Endothelial cell of umbilical vein (primary cell): Measurements from ENCODE around the gene KL. TPM values are rescaled to one million over a fixed set of nuclear protein-coding genes. Genes with fewer than 3 reads are reported as not detected.

Experiments used
- Bru-seq: library from RNA; stranded (reverse); fragments of 400-500 nt; gene quantifications from one replicate; lab custom pipeline; 2021; lab: Mats Ljungman, UMichigan
- BruChase-seq, 2 experiments: library from RNA; stranded (reverse); fragments of 400-500 nt; gene quantifications; one replicate each; lab custom pipeline; 2021; lab: Mats Ljungman, UMichigan
- BruUV-seq: library from RNA; stranded (reverse); fragments of 400-500 nt; replicated peaks from 2 replicates; lab custom pipeline; 2021; lab: Mats Ljungman, UMichigan
- CTCF ChIA-PET: fragments of 300-600, 350-600 bp; sonication (Branson Sonifier 250); formaldehyde crosslinking; loops from one replicate; lab custom pipeline; 2021; ENCODE audit warnings: antibody characterized with exemption, inconsistent platforms; lab: Charles Lee
- POLR2A ChIA-PET: fragments of 300-600, 350-600 bp; sonication (Branson Sonifier 250); formaldehyde crosslinking; loops from one replicate; lab custom pipeline; 2021; ENCODE audit warnings: antibody characterized with exemption, inconsistent platforms; lab: Charles Lee
- DNase-seq: peaks from one replicate; pipeline ENCODE4 v3.0.0-alpha.2; 2011; ENCODE audit warnings: low read depth, low spot score
- FAIRE-seq: peaks from 2 replicates; lab custom pipeline; 2011; peaks lifted over from hg19 to GRCh38; lab: Jason Lieb, UNC
- H2AFZ ChIP-seq: 2 replicates; pipeline ENCODE4 v1.6.0; 2012; ENCODE audit warnings: low read depth, low read length, control low read depth, inconsistent platforms
- H3K27ac ChIP-seq: 2 replicates; pipeline ENCODE4 v1.5.1; 2011; ENCODE audit warnings: low read depth, mild to moderate bottlenecking, control low read depth, low read length, moderate library complexity; ENCODE audit not compliant: insufficient read depth
- H3K27me3 ChIP-seq, 2 experiments: 2 replicates each; pipeline versions ENCODE4 v1.6.0 to v1.6.1; 2011; ENCODE audit warnings: low read length in 2 of 2, mixed read lengths in 1 of 2; ENCODE audit not compliant: control insufficient read depth in 2 of 2, insufficient read depth in 2 of 2
- H3K36me3 ChIP-seq, 2 experiments: 2 replicates in 1 of 2; 3 replicates in 1 of 2; pipeline ENCODE4 v1.5.1; 2011; ENCODE audit warnings: low read length in 2 of 2, mild to moderate bottlenecking in 1 of 2, moderate library complexity in 1 of 2; ENCODE audit not compliant: control insufficient read depth in 2 of 2, insufficient read depth in 2 of 2; ENCODE audit errors: extremely low read depth in 1 of 2
- H3K4me1 ChIP-seq: 3 replicates; pipeline ENCODE4 v1.5.1; 2011; ENCODE audit warnings: mild to moderate bottlenecking, low read length; ENCODE audit not compliant: control insufficient read depth, insufficient read depth; ENCODE audit errors: extremely low read depth
- H3K4me2 ChIP-seq: 2 replicates; pipeline ENCODE4 v1.6.1; 2011; ENCODE audit warnings: low read length, control low read depth, mixed read lengths; ENCODE audit not compliant: insufficient read depth
- H3K4me3 ChIP-seq, 3 experiments: fragments of 200-600 bp in 1 of 3; sonication (generic), shearing (Covaris generic) in 1 of 3; replicated peaks in 1 of 3; 2 replicates each; pipeline ENCODE4 v1.5.1; 2011 to 2016; ENCODE audit warnings: control low read depth in 3 of 3, low read length in 3 of 3, mild to moderate bottlenecking in 2 of 3, inconsistent platforms in 1 of 3, low read depth in 1 of 3, moderate library complexity in 1 of 3; ENCODE audit not compliant: insufficient read depth in 1 of 3
- H3K79me2 ChIP-seq: 2 replicates; pipeline ENCODE4 v1.6.0; 2012; ENCODE audit warnings: low read length, inconsistent platforms; ENCODE audit not compliant: control insufficient read depth, insufficient read depth
- H3K9ac ChIP-seq: replicated peaks from 2 replicates; pipeline ENCODE3; 2011; ENCODE audit warnings: low read length, control low read depth; ENCODE audit not compliant: insufficient read depth; ENCODE audit errors: extremely low read depth
- H3K9me1 ChIP-seq: replicated peaks from 3 replicates; pipeline ENCODE4 v1.6.0; 2011; ENCODE audit warnings: mild to moderate bottlenecking, low read length; ENCODE audit not compliant: control insufficient read depth, insufficient read depth; ENCODE audit errors: extremely low read depth
- H3K9me3 ChIP-seq: replicated peaks from 2 replicates; pipeline ENCODE4 v1.5.1; 2012; ENCODE audit warnings: low read length, inconsistent platforms; ENCODE audit not compliant: control insufficient read depth, insufficient read depth
- H4K20me1 ChIP-seq: replicated peaks from 2 replicates; pipeline ENCODE3; 2011; ENCODE audit warnings: mild to moderate bottlenecking, low read length; ENCODE audit not compliant: control insufficient read depth, insufficient read depth; ENCODE audit errors: extremely low read depth
- CTCF ChIP-seq, 2 donors: IDR thresholded peaks; 1 replicate in 1 of 2; 2 replicates in 1 of 2; pipeline ENCODE4 v1.5.1; 2011; ENCODE audit warnings: low read length in 2 of 2, mild to moderate bottlenecking in 2 of 2, moderate library complexity in 2 of 2, control low read depth in 1 of 2, inconsistent platforms in 1 of 2, low read depth in 1 of 2; ENCODE audit not compliant: insufficient read depth in 1 of 2; ENCODE audit errors: extremely low read depth in 1 of 2
- EZH2 ChIP-seq: IDR thresholded peaks from 2 replicates; pipeline ENCODE4 v1.6.1; 2012; ENCODE audit warnings: borderline replicate concordance, low read depth, mild to moderate bottlenecking, moderate library complexity, low read length, inconsistent platforms; ENCODE audit not compliant: severe bottlenecking
- JUN ChIP-seq: IDR thresholded peaks from 2 replicates; pipeline ENCODE4 v1.6.1; 2011; ENCODE audit warnings: borderline replicate concordance, low read depth; ENCODE audit not compliant: insufficient read length, insufficient read depth
- POLR2A ChIP-seq: IDR thresholded peaks from 2 replicates; pipeline ENCODE4 v1.6.1; 2012; ENCODE audit warnings: low read depth, mild to moderate bottlenecking, control low read depth, low read length
- dilution Hi-C: fragments of 300-500 bp; cut with MboI; formaldehyde crosslinking; loops from one replicate; pipeline ENCODE4 v1.15.0; 2019; ENCODE audit warnings: low sequenced_read_pairs; ENCODE audit not compliant: extremely low pct_ligation_motif_present
- intact Hi-C: fragments of 100-400 bp; cut with micrococcal nuclease; formaldehyde crosslinking; loops from one replicate; pipeline ENCODE4 v1.10.0; 2022
- long read RNA-seq: library from polyadenylated mRNA; stranded (forward); transcript quantifications from one replicate; pipeline ENCODE4 v2.0.0, GENCODE V29; 2021
- polyA minus RNA-seq, 3 experiments: library from RNA; depleted of rRNA, polyadenylated mRNA; stranded (reverse); fragments of >200 nt; gene quantifications; 1 replicate in 1 of 3; 2 replicates in 2 of 3; pipeline ENCODE4 v1.2.3, GENCODE V29; 2011
- polyA plus RNA-seq, 4 experiments: library from polyadenylated mRNA; depleted of rRNA in 3 of 4; stranded (reverse) in 3 of 4; unstranded in 1 of 4; fragments of >200 nt; gene quantifications; 2 replicates each; pipeline versions ENCODE4 v1.2.1 to v1.2.3, GENCODE V29; 2011 to 2012; ENCODE audit warnings: missing spikeins in 1 of 4
- total RNA-seq: library from RNA; stranded (reverse); gene quantifications from 2 replicates; pipeline ENCODE4 v1.2.3, GENCODE V29; 2021

Gene KL
- total RNA-seq: 0.07 and 0.12 TPM in 2 replicates
- 0.01 TPM in 1 of 2 replicates, not detected in the other for polyA plus RNA-seq
- polyA plus RNA-seq (2011; cell fraction: cytosol; rRNA removed): 0.01 TPM in 1 of 2 replicates, not detected in the other
- 0.04 TPM in 1 of 2 replicates, not detected in the other for polyA plus RNA-seq (2011; cell fraction: nucleus; rRNA removed)
- polyA plus RNA-seq (2012): not detected in 2 replicates
- polyA minus RNA-seq: not detected in 2 replicates
- not detected for polyA minus RNA-seq (2011; cell fraction: cytosol; rRNA and poly(A)+ RNA removed)
- polyA minus RNA-seq (2011; cell fraction: nucleus; rRNA and poly(A)+ RNA removed): not detected in 2 replicates
- Bru-seq, nascent RNA: percentile 10 among the genes with signal in this experiment
- BruChase-seq, experiment 1, labeled RNA remaining after a 6-hour chase: not detected
- percentile 2 among the genes with signal in this experiment for BruChase-seq, experiment 2, labeled RNA remaining after a 2-hour chase
- long read RNA-seq: 0 reads

GRCh38 chr13:33016414-33017322 lies at the start of gene KL:
Gene KL, plus strand, starts transcription at chr13:33016423. Its CDS starts 18 bp downstream, at chr13:33016441.
- no peaks in the 10 kb centered on the region for H3K9me1 ChIP-seq
- no peak within 1 kb of the TSS for H3K27ac ChIP-seq
- peak within 1 kb of the TSS; percentile 53 for H3K4me2 ChIP-seq
- FAIRE-seq (no peak), DNase-seq (no peak)
- H3K36me3 ChIP-seq: no peaks in the 10 kb centered on the region
- POLR2A ChIA-PET: no interaction called here
- H3K9me3 ChIP-seq: no peaks in the 10 kb centered on the region
- H3K4me3 ChIP-seq: peak within 1 kb of the TSS; percentile 8 to 20 (median 15)
- H3K27me3 ChIP-seq: peaks cover 46 to 65% of the 10 kb centered on the region in 2 experiments
- no peak within 1 kb of the TSS for H3K9ac ChIP-seq
- H3K79me2 ChIP-seq: no peaks in the 10 kb centered on the region
- CTCF ChIA-PET: interaction anchor here (0.9 to 1.4 kb wide), 3 partner anchors 40 to 185 kb away, joined by 3 to 4 read pairs (median 3); no protein-coding TSS in a partner anchor
- no TSS peak for BruUV-seq
- no peak for TF ChIP-seq POLR2A
- TF ChIP-seq EZH2: peak; percentile 70
- dilution Hi-C loops: no loop called here
- no peaks in the 10 kb centered on the region for H4K20me1 ChIP-seq
- H2AFZ ChIP-seq: peak within 1 kb of the TSS; percentile 95
- H3K4me1 ChIP-seq: peaks cover 8% of the 10 kb centered on the region
- intact Hi-C loops: loop anchor here (1.0 to 2.0 kb wide), 2 partner anchors 12 to 430 kb away; partner anchors contain the start of gene PDS5B

- Histone ChIP-seq H3K9me3 (no peaks in the 10 kb centered on the region), H3K27me3 (peaks cover 3 to 4% of the 10 kb centered on the region in 2 experiments), H3K79me2 (no peaks in the 10 kb centered on the region), H4K20me1 (no peaks in the 10 kb centered on the region), H3K9me1 (no peaks in the 10 kb centered on the region), H3K27ac (no peak overlapping the region), H3K4me1 (peaks cover 16% of the 10 kb centered on the region), H2AFZ (no peak overlapping the region), H3K36me3 (no peaks in the 10 kb centered on the region), H3K9ac (no peak overlapping the region), H3K4me2 (no peak overlapping the region), H3K4me3 (no peak overlapping the region)
- TF ChIP-seq JUN (no peak), CTCF (IDR thresholded peaks at IDR 0.05; ENCODE audit: extremely low read depth in 1 of 2, insufficient read depth in 1 of 2, low read depth in 1 of 2, low read length in 2 of 2) (no peak)
- CTCF ChIA-PET: no interaction called here
- dilution Hi-C loops (no loop called here), intact Hi-C loops (no loop called here)
- POLR2A ChIA-PET: no interaction called here
- no TSS peak for BruUV-seq
- DNase-seq (no peak), FAIRE-seq (no peak)
Observed at GRCh38 chr13:32967584-32968182, 48.5 kb upstream of the KL start.
